BLaER1 (cell line): Measurements from ENCODE around the gene ARHGDIA.

ENCODE experiments used
- H3K27ac ChIP-seq: shearing (Covaris generic); formaldehyde crosslinking; 2 replicates; pipeline ENCODE4 v1.8.1; 2022
- H3K27me3 ChIP-seq: shearing (Covaris generic); formaldehyde crosslinking; 2 replicates; pipeline ENCODE4 v1.8.1; 2022
- H3K36me3 ChIP-seq: shearing (Covaris generic); formaldehyde crosslinking; 2 replicates; pipeline ENCODE4 v1.8.1; 2022
- H3K4me1 ChIP-seq: shearing (Covaris generic); formaldehyde crosslinking; 2 replicates; pipeline ENCODE4 v1.8.1; 2022
- H3K4me2 ChIP-seq: shearing (Covaris generic); formaldehyde crosslinking; 2 replicates; pipeline ENCODE4 v1.8.1; 2022
- H3K4me3 ChIP-seq: shearing (Covaris generic); formaldehyde crosslinking; 2 replicates; pipeline ENCODE4 v1.8.1; 2022
- H3K9ac ChIP-seq: shearing (Covaris generic); formaldehyde crosslinking; 2 replicates; pipeline ENCODE4 v1.8.1; 2022
- H3K9me3 ChIP-seq: shearing (Covaris generic); formaldehyde crosslinking; 2 replicates; pipeline ENCODE4 v1.8.1; 2022
- H4K20me1 ChIP-seq: shearing (Covaris generic); formaldehyde crosslinking; 2 replicates; pipeline ENCODE4 v1.8.1; 2022
- Cebpa-rat ChIP-seq: shearing (Covaris generic); IDR thresholded peaks from 2 replicates; pipeline ENCODE4 v1.8.1; 2022

Gene ARHGDIA

GRCh38 chr17:81912441-81913309 lies 41.5 kb upstream of the ARHGDIA start:
- Histone ChIP-seq H3K9ac (no peak overlapping the region), H3K27me3 (no peaks in the 10 kb centered on the region), H3K4me2 (no peak overlapping the region), H3K36me3 (peaks cover 67% of the 10 kb centered on the region), H4K20me1 (peaks cover 90% of the 10 kb centered on the region), H3K27ac (no peak overlapping the region), H3K4me3 (no peak overlapping the region), H3K9me3 (no peaks in the 10 kb centered on the region), H3K4me1 (peaks cover 49% of the 10 kb centered on the region)
- TF ChIP-seq Cebpa-rat, result no peak

GRCh38 chr17:81911969-81912368 lies 40.8 kb upstream of the ARHGDIA start:
- peaks cover 83% of the 10 kb centered on the region for H4K20me1 ChIP-seq
- H3K4me2 ChIP-seq, result peak overlapping the region; percentile 69
- no peaks in the 10 kb centered on the region for H3K27me3 ChIP-seq
- no peak overlapping the region for H3K27ac ChIP-seq
- TF ChIP-seq Cebpa-rat, result no peak
- H3K9ac ChIP-seq, result no peak overlapping the region
- H3K36me3 ChIP-seq, result peaks cover 74% of the 10 kb centered on the region
- no peak overlapping the region for H3K4me3 ChIP-seq
- peaks cover 49% of the 10 kb centered on the region for H3K4me1 ChIP-seq
- H3K9me3 ChIP-seq, result no peaks in the 10 kb centered on the region

- Histone ChIP-seq H4K20me1 (peaks cover 78% of the 10 kb centered on the region), H3K4me2 (peak within 1 kb of the TSS; percentile 91), H3K27ac (peak within 1 kb of the TSS; percentile 76), H3K4me3 (peak within 1 kb of the TSS; percentile 91), H3K27me3 (no peaks in the 10 kb centered on the region), H3K9ac (peak within 1 kb of the TSS; percentile 87), H3K9me3 (no peaks in the 10 kb centered on the region), H3K4me1 (peaks cover 44% of the 10 kb centered on the region), H3K36me3 (peaks cover 79% of the 10 kb centered on the region)
- TF ChIP-seq Cebpa-rat, result no peak
Observed at GRCh38 chr17:81911277-81911961, 40.3 kb upstream of the ARHGDIA start, which contains the start of gene PCYT2. Gene PCYT2 (minus strand): TSS chr17:81911399. CDS start chr17:81911355, 44 bp downstream.

GRCh38 chr17:81910840-81911276 lies 39.7 kb upstream of the ARHGDIA start:
- Histone ChIP-seq H3K27ac (peak overlapping the region; percentile 76), H3K9me3 (no peaks in the 10 kb centered on the region), H3K27me3 (no peaks in the 10 kb centered on the region), H3K4me3 (peak overlapping the region; percentile 91), H3K9ac (peak overlapping the region; percentile 87), H4K20me1 (peaks cover 77% of the 10 kb centered on the region), H3K4me1 (peaks cover 39% of the 10 kb centered on the region), H3K36me3 (peaks cover 79% of the 10 kb centered on the region), H3K4me2 (peak overlapping the region; percentile 91)
- no peak for TF ChIP-seq Cebpa-rat

- peak overlapping the region; percentile 76 for H3K27ac ChIP-seq
Observed at GRCh38 chr17:81909966-81910839, 39.1 kb upstream of the ARHGDIA start.

GRCh38 chr17:81909231-81909630 lies 38.1 kb upstream of the ARHGDIA start:
- peaks cover 51% of the 10 kb centered on the region for H3K4me1 ChIP-seq
- peaks cover 78% of the 10 kb centered on the region for H3K36me3 ChIP-seq
- H4K20me1 ChIP-seq, result peaks cover 77% of the 10 kb centered on the region
- no peak for TF ChIP-seq Cebpa-rat
- no peak overlapping the region for H3K4me3 ChIP-seq
- no peaks in the 10 kb centered on the region for H3K9me3 ChIP-seq
- H3K9ac ChIP-seq, result peak overlapping the region; percentile 19; the same call in 1 of the 2 replicates
- no peak overlapping the region for H3K27ac ChIP-seq
- peaks cover 2% of the 10 kb centered on the region; the same call in 1 of the 2 replicates for H3K27me3 ChIP-seq
- H3K4me2 ChIP-seq, result peak overlapping the region; percentile 91

More at GRCh38 chr17:81909966-81910839, 39.1 kb upstream of the ARHGDIA start:
- peaks cover 45% of the 10 kb centered on the region for H3K4me1 ChIP-seq
- no peaks in the 10 kb centered on the region for H3K27me3 ChIP-seq
- peaks cover 79% of the 10 kb centered on the region for H3K36me3 ChIP-seq
- peak overlapping the region; percentile 91 for H3K4me2 ChIP-seq
- H4K20me1 ChIP-seq, result peaks cover 77% of the 10 kb centered on the region
- H3K9ac ChIP-seq, result peak overlapping the region; percentile 87
- H3K9me3 ChIP-seq, result no peaks in the 10 kb centered on the region
- TF ChIP-seq Cebpa-rat, result no peak
- peak overlapping the region; percentile 91 for H3K4me3 ChIP-seq

GRCh38 chr17:81908793-81909192 lies 37.7 kb upstream of the ARHGDIA start:
- Histone ChIP-seq H3K4me3 (no peak overlapping the region), H3K27ac (no peak overlapping the region), H3K27me3 (peaks cover 7% of the 10 kb centered on the region), H3K4me1 (peaks cover 54% of the 10 kb centered on the region), H4K20me1 (peaks cover 77% of the 10 kb centered on the region), H3K4me2 (no peak overlapping the region), H3K36me3 (peaks cover 78% of the 10 kb centered on the region), H3K9ac (peak overlapping the region; percentile 19; the same call in 1 of the 2 replicates), H3K9me3 (no peaks in the 10 kb centered on the region)
- TF ChIP-seq Cebpa-rat, result no peak

GRCh38 chr17:81907219-81908145 lies 36.3 kb upstream of the ARHGDIA start:
- Histone ChIP-seq H3K4me3 (no peak overlapping the region), H3K4me1 (peaks cover 68% of the 10 kb centered on the region), H3K27ac (no peak overlapping the region), H3K27me3 (peaks cover 20% of the 10 kb centered on the region), H3K36me3 (peaks cover 78% of the 10 kb centered on the region), H3K9me3 (no peaks in the 10 kb centered on the region), H3K4me2 (no peak overlapping the region; the same call in 1 of the 2 replicates), H4K20me1 (peaks cover 77% of the 10 kb centered on the region), H3K9ac (peak overlapping the region; percentile 26; the same call in 1 of the 2 replicates)
- no peak for TF ChIP-seq Cebpa-rat
